GM21717 (cell line): ENCODE measurements around the gene DNAJC2.
A peak's percentile ranks its signal among the peaks of the same experiment; 100 is the strongest.

Experiments
- ATAC-seq: cut with Tn5 transposase; IDR thresholded peaks from one replicate; pipeline ENCODE4 v1.9.1; 2021; ENCODE audit warnings: mild to moderate bottlenecking, moderate library complexity; ENCODE audit not compliant: unreplicated experiment

Gene DNAJC2

GRCh38 chr7:103344453-103345149, at the start of gene DNAJC2:
Gene DNAJC2, minus strand, starts transcription at chr7:103344767. Its CDS starts 145 bp downstream, at chr7:103344622.
- peak; percentile 81 for ATAC-seq

DNA sequence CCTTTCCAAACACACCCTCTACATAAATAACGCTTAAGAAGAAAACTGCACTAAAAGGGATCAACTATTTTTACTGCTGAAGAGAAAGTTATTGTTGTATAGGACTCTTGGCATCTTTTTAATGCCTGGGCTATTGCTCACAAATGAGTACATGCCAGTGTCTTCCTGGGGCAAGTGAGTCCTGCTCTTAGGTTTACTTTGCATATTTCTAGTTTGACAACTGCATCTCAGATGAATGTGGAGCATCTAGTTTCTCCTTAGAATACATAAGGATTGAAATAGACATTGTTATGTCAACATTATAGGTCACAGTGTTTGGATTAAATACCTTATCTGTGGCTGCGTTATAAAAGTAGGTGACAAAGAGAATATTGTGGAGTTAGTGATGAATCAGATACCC, 47.4 kb upstream of the DNAJC2 start:
- no peak for ATAC-seq

- ATAC-seq, result no peak
Observed at GRCh38 chr7:103391150-103391549, 46.6 kb upstream of the DNAJC2 start.

- no peak for ATAC-seq
Observed at GRCh38 chr7:103389263-103389662, 44.7 kb upstream of the DNAJC2 start.

DNA sequence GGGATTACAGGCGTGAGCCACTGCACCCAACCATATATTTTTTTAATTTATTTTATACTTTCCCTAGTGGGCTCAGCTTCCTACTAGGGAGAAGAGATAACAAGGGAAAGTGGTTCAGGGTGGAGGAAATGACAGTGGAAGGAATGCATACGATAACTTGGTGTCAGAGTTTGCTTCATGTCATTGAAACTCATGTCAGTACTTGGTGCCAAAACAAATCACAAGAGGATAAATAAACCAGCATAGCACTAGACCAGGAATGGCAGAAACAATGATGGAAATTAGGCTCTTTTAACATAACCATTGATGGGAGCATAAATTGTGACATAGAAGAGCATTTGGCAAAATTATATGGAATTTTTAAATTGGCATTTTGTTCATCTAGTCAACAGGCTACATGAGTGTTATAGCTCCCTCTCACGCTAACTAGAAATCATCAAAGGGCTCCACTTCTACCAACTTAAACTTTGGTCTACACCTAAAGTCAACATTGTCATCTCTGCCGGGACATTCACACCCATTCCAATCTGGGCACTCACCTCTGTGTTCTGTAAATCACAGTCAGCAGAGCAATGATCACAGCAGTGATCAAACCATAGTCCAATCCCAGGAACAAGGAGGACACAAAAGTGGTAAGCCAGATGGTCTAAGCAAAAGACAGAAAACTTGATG, 44.0 kb upstream of the DNAJC2 start:
- no peak for ATAC-seq

DNA sequence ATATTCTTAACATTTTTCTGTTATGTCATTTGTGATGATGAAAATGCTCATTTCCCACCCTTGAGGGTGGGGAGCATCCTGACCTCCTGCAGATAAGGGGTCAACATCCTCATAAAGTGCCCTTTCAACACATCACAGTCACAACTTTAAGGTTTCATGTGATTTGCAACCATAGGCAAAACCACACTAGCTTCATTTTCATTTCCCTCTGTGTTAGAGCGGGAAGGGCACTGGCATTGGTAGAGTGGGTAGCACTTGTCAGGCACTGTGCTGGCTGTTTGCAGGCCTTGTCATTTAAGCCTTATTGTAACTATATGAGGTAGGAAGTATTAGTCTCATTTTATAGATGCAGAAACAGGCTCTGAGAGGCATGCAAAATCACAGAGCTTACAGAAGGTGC, 42.7 kb upstream of the DNAJC2 start:
- no peak for ATAC-seq

DNA sequence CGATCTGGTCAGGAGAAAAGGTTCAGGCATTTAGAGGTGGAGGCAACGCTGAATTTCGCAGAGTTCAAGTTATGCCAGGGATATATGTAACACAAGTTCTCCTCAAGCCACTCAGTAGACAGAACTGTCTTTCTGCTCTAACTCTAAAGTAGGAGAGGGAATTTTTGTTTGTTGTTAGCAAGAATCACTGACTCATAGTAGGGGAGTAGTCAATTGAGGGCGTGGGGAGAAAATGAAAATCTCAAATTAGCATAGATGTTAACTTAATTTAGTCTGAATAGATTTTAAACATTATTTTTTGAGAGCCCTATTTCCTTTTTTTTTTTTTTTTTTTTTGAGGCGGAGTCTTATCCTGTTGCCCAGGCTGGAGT, 37.5 kb upstream of the DNAJC2 start:
- ATAC-seq, result no peak

DNA sequence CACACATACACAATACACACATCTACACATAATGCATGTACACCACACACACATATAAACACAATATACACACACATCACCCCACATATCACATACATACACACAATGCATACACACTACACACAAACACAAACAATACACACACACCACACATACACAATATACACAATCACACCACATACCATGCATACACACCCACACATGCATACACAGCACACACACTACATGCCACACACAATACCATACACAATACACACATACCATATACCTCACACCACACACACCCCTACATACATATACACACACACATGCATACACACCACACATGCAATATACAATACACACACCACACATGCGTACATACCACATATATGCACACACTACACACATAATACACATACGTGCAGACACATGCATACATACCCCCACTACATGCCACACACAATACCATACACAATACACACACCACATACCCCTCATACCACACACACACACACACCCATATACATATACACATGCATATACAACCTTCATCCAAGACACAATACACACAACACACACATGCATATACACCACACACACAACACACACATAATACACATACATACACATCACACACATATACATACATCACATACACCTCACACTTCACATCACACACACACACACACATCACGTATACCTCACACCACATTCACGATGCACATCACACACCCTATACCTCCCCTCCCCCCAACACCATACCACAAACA, 36.9 kb upstream of the DNAJC2 start:
- ATAC-seq, result no peak

DNA sequence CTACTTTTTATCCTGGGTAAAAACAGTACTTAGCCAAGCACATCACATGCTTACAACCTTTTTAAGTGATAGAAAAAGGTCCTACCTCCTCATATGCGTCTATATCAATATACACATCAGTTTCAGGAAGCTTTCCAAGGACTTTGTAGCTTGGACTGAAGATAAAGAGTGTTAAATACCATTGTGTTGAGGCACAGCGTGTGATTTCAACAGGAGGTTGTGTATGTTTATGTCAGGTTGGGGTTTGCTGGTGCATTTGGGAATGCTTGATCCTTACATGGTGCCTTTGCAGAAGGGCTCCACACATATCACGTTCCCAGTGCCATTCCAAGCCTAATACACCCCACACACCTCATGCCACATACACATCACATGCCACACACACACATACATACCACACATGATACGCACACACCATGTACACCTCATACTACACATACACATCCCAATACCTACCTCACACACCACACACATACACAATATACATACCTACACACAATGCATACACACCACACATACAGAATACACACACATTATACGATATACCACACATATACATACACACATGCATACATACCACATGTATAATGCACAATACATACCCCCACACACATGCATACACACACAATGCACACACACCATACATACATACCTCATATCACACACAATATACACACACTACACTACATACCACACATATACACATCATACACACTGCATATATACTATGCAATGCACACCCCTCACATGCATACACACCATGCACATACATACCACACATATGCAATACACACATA, 36.0 kb upstream of the DNAJC2 start:
- no peak for ATAC-seq

GRCh38 chr7:103379270-103379975, 34.9 kb upstream of the DNAJC2 start:
- ATAC-seq, result no peak

DNA sequence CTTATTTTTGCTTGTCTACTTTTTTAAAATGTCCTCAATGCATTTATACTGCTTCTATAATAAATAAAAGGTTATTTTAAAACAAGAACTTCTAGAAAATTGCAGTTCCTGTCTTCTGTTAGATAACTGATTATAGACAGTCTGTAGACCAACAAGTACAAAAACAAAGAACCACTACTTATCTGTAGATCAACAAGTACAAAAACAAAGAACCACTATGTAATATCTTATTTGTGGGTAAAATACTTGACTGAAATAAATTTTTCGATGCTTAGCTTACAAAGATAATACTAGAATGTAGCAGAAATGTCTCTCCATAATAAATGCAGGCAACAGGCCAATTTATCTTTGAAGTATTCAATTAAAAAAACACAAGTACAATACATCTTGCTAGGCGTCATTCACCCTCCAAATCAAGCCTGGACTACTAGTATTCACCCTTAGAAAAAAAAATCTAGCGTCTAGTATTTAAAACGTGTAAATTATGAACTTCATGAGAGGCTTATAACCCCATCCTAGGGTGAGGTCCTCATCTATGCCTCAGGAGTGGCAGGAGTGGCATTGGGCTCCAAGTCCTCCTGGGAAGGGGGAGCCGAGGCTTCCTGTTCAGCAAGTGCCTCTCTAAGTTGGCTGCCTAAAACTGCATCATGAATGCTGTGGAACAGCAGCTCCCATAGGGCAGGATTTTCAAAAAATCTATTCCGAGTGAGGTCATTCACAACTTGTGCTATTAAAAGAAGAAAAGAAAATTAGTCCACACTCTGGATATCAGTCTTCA, 29.5 kb upstream of the DNAJC2 start:
- ATAC-seq, result no peak

DNA sequence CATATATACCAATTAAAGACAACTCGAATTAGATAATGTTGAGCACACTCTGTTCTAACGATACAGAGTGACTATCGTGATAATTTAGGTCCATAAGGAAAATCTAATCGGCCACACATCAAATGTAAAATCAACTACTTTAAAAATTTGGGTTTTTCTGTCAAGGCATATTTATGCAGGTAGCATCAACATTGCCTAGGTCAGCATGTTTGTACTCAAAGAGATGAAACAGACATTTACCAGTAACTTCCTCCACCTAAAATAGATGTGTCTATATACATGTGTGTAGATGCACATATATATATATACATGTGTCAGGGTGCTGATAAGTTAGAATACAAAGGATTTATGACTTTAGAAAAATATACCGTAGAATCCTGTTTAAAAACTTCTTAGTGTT, 24.9 kb upstream of the DNAJC2 start:
- ATAC-seq, result no peak

DNA sequence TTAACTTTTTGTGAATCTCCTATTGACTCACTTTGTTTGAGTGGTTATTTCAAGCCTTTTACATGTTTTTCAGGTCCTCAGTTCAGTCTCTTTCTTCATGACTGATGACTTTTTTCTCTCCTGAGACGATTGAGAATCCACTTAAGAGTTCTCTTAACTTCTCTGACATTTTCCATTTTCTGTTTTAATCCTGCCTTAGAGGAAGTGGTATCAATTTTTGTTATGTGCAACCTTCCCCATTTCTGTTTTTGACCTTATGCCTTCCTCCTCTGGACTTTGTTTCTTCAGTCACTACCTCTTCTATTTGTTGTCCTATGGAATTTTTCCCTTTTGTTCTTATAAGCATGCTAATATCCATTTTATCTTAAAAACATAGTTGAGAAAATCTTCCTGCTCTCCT, 5.2 kb upstream of the DNAJC2 start:
- no peak for ATAC-seq

DNA sequence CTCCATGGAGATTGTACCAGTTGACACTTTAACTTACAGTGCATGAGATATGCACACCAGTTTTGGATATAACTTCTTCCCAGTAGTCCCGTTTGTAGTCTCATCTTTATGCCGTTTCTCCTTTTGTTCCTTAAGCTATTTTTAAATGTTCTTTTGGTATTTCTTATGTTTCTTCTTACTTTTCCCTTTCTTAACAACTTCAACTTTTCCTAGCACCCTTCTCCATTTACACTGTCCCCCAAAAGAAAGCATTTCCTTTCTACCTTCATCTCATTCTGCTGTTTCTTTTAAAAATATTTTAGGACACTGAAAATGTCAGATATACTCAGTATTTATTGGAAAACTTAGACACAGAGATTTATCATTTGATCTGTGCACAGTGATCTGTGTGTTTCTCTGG, 4.4 kb upstream of the DNAJC2 start:
- no peak for ATAC-seq

- no peak for ATAC-seq
Observed at GRCh38 chr7:103348452-103348851, 3.9 kb upstream of the DNAJC2 start.

DNA sequence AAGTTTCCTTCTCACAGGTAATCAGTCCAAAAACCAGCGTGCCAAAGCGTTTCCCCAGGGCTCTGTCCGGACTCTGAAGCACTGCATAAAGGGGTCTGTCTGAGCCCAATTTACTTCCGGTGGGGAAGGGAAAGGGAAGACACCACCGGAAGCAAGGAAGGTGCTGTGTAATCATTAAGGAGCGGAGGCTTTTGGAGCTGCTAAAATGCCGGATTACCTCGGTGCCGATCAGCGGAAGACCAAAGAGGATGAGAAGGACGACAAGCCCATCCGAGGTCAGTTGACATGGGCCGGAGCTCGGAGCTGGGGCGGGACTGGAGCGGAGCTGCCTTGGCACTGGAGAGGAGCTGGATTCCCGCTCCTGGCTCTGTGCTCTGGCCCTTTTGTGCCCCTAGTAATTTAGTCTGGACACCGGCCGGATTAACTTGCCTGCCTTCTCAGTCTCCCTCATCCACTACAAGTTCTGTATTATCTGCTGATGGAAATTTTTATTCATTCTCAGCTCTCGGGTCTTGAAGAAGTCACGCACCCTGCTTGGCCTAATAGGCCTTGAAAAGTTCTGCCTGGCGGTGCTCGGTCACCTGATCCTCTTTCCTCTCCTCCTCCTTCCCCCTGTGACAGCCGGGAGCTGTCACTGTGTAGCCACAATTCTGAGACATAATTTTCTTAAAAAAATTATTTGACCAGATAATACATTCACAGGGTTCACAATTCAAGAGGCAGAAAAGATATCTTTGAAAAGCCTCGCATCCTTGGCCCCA, 3.1 kb upstream of the DNAJC2 start, which contains the start of gene PSMC2:
PSMC2 (plus strand) TSS at position 137 of the 761 bp plus-strand sequence; CDS start at position 206, 69 bp downstream.
- ATAC-seq, result peak; percentile 73

- no peak for ATAC-seq
Observed at GRCh38 chr7:103346396-103346795, 1.8 kb upstream of the DNAJC2 start.

- ATAC-seq, result peak; percentile 13
Observed at GRCh38 chr7:103343758-103344452, 662 bp downstream of the DNAJC2 start.
